Heart left ventricle (tissue), 13 donors: ENCODE results near the gene DAB2IP.

Source experiments
- POLR2A ChIP-seq, 2 donors: fragments of 450-650 bp; IDR thresholded peaks; one replicate each; pipeline ENCODE4 v1.6.1; 2017; ENCODE audit warnings: antibody characterized with exemption in 2 of 2, mild to moderate bottlenecking in 2 of 2, moderate library complexity in 2 of 2
- TF ChIP-seq, protein P1 (sequence below), 12 donors: fragments of 200-600 bp; sonication (generic) in 4 of 12; IDR thresholded peaks; one replicate each; pipeline versions ENCODE4 v1.5.0 to v1.8.0; 2018 to 2022; ENCODE audit warnings: antibody characterized with exemption in 12 of 12, mild to moderate bottlenecking in 5 of 12
- donor health status: ischemic (EF 13 %, LVEDD 7.1; RV severe dilation, severe dysfunction).
- donor health status: DM: no; HTN: yes; CAD: no.
- donor health status: DM: no; HTN: no; CAD: no.
- donor health status: ischemic (EF 25% LVEDD 6.9; RV normal size, moderate dysfunction).
- donor health status: ischemic (EF 25% LVEDD 5.7; RV mildly dilated, moderate dysfunction).
- donor health status: ischemic (EF 35%, LVEDD 5.7; RV mildly dilated, moderate dysfunction).
- donor health status: nonischemic (EF 11% LVEDD 7.7; RV severe dilation, severe dysfunction).
- donor health status: DM: yes; HTN: yes; CAD: no.
- donor health status: PGD.
- donor health status: ischemic (EF 29% LVEDD 5.4; RV normal size, mild dysfunction).
- donor health status: nonischemic (EF 23%, LVEDD 6.1; RV moderate dilation, normal function).

DNA sequence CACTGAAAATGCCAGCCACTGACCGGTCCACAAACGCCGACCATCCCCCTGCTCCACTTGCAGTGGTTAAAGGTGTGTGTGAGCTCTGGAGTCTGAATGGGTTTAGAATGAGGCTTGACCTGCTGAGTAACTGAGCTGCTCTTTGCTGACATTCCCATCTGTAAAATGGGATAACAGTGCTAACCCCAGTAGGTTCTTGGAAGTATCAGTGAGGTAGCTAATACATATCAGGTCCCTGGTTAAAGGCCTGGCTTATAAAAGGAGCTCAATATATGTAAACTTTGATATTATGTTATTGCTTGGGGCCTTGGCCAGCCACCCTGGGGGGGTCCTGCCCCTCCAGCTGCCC is 31.1 kb upstream of the DAB2IP start:
- TF ChIP-seq, protein P1, sequence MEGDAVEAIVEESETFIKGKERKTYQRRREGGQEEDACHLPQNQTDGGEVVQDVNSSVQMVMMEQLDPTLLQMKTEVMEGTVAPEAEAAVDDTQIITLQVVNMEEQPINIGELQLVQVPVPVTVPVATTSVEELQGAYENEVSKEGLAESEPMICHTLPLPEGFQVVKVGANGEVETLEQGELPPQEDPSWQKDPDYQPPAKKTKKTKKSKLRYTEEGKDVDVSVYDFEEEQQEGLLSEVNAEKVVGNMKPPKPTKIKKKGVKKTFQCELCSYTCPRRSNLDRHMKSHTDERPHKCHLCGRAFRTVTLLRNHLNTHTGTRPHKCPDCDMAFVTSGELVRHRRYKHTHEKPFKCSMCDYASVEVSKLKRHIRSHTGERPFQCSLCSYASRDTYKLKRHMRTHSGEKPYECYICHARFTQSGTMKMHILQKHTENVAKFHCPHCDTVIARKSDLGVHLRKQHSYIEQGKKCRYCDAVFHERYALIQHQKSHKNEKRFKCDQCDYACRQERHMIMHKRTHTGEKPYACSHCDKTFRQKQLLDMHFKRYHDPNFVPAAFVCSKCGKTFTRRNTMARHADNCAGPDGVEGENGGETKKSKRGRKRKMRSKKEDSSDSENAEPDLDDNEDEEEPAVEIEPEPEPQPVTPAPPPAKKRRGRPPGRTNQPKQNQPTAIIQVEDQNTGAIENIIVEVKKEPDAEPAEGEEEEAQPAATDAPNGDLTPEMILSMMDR (IDR thresholded peaks at IDR 0.05): no peak
- TF ChIP-seq POLR2A (IDR thresholded peaks at IDR 0.05): no peak
